ENCODE measurements around the gene MTREX. TPM values are rescaled to one million over a fixed set of nuclear protein-coding genes. Genes with fewer than 3 reads are reported as not detected.

Gene MTREX
- polyA plus RNA-seq, 1 donor (not counting 4 experiments of a cell fraction or from before 2014, with no cell fraction given), result 71.4 TPM

DNA sequence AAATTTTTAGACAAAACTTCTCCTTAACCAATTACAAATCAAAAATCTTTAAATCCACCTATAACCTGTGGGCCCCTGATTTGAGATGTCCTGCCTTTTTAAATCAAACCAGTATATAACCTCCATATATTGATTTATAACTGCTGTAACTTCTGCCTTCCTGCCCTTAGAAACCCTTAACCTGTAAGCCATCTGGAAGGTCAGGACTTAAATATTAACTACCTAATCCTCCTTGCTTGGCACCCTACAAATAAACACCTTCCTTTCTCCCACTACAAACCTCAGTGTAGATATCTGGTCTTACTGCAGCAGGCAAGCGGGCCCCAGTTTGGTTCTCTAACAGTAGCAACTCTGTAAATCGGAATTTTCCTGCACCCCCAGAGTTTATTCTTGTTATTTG, 83.9 kb downstream of the MTREX start:
- Histone ChIP-seq H4K20me1 (ENCODE audit: control insufficient read depth, extremely low read depth, insufficient read depth, low read length) (no peaks in the 10 kb centered on the region), H3K27ac (ENCODE audit: control insufficient read depth, insufficient read depth, low read length) (no peak overlapping the region), H3K27me3 (ENCODE audit: control insufficient read depth, extremely low read depth, insufficient read depth, low read length) (no peaks in the 10 kb centered on the region), H3K4me3 (ENCODE audit: control insufficient read depth in 2 of 3, extremely low read depth in 1 of 3, insufficient read depth in 2 of 3, low read depth in 1 of 3, low read length in 3 of 3) (no peak overlapping the region), H3K79me2 (ENCODE audit: control insufficient read depth, insufficient read depth, low read length) (no peaks in the 10 kb centered on the region), H3K9me1 (ENCODE audit: control insufficient read depth, extremely low read depth, insufficient read depth, low read length) (no peaks in the 10 kb centered on the region), H2AFZ (ENCODE audit: control insufficient read depth, low read length) (no peak overlapping the region), H3K36me3 (ENCODE audit: control insufficient read depth in 2 of 2, extremely low read depth in 1 of 2, insufficient read depth in 2 of 2, low read length in 2 of 2) (peaks cover 0 to 8% of the 10 kb centered on the region in 2 experiments), H3K9ac (ENCODE audit: control insufficient read depth, extremely low read depth, insufficient read depth, low read length) (no peak overlapping the region), H3K4me1 (ENCODE audit: control insufficient read depth, extremely low read depth, insufficient read depth, low read length) (no peaks in the 10 kb centered on the region), H3K4me2 (ENCODE audit: control insufficient read depth, extremely low read depth, insufficient read depth, low read depth, low read length) (no peak overlapping the region), H3K9me3 (ENCODE audit: control insufficient read depth, low read depth, low read length) (no peaks in the 10 kb centered on the region)
- no peak for TF ChIP-seq EZH2 (IDR thresholded peaks at IDR 0.05; ENCODE audit: low read length)
- TF ChIP-seq, protein P1, sequence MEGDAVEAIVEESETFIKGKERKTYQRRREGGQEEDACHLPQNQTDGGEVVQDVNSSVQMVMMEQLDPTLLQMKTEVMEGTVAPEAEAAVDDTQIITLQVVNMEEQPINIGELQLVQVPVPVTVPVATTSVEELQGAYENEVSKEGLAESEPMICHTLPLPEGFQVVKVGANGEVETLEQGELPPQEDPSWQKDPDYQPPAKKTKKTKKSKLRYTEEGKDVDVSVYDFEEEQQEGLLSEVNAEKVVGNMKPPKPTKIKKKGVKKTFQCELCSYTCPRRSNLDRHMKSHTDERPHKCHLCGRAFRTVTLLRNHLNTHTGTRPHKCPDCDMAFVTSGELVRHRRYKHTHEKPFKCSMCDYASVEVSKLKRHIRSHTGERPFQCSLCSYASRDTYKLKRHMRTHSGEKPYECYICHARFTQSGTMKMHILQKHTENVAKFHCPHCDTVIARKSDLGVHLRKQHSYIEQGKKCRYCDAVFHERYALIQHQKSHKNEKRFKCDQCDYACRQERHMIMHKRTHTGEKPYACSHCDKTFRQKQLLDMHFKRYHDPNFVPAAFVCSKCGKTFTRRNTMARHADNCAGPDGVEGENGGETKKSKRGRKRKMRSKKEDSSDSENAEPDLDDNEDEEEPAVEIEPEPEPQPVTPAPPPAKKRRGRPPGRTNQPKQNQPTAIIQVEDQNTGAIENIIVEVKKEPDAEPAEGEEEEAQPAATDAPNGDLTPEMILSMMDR (optimal IDR thresholded peaks at IDR 0.05 in 1 of 3, IDR thresholded peaks at IDR 0.05 in 1 of 3, conservative IDR thresholded peaks at IDR 0.05 in 1 of 3; ENCODE audit: extremely low read depth in 1 of 3, insufficient read depth in 2 of 3, low read length in 3 of 3), result no peak
- dilution Hi-C loops (cut with MboI; ENCODE audit: extremely low pct_ligation_motif_present, low sequenced_read_pairs), result no loop called here
- no peak for DNase-seq (ENCODE audit: low read depth, low spot score)
- FAIRE-seq, result no peak

DNA sequence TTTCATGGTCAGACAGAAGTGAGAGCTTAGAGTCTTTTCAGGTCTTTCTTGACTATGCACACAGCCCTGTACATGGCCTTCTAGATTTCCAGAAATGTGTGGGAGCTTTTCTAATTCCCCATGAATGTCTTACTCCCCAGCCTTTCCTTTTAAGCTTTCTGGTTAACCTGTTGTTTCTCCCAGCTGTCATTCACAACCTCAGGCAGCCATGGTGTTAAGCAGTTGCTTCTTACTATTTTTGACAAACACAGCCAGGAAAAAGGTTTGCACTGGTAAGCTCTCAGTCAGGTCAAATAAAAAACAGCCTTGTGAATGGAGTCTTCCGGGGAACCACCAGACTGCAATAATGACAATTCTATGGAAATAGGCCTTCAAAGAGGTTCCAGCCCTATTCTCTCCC, 84.9 kb downstream of the MTREX start:
- DNase-seq (ENCODE audit: low read depth, low spot score), result no peak
- Histone ChIP-seq H3K4me2 (ENCODE audit: control insufficient read depth, extremely low read depth, insufficient read depth, low read depth, low read length) (no peak overlapping the region), H3K79me2 (ENCODE audit: control insufficient read depth, insufficient read depth, low read length) (no peaks in the 10 kb centered on the region), H3K4me1 (ENCODE audit: control insufficient read depth, extremely low read depth, insufficient read depth, low read length) (no peaks in the 10 kb centered on the region), H3K27me3 (ENCODE audit: control insufficient read depth, extremely low read depth, insufficient read depth, low read length) (no peaks in the 10 kb centered on the region), H4K20me1 (ENCODE audit: control insufficient read depth, extremely low read depth, insufficient read depth, low read length) (no peaks in the 10 kb centered on the region), H3K9me3 (ENCODE audit: control insufficient read depth, low read depth, low read length) (no peaks in the 10 kb centered on the region), H3K9ac (ENCODE audit: control insufficient read depth, extremely low read depth, insufficient read depth, low read length) (no peak overlapping the region), H3K9me1 (ENCODE audit: control insufficient read depth, extremely low read depth, insufficient read depth, low read length) (no peaks in the 10 kb centered on the region), H2AFZ (ENCODE audit: control insufficient read depth, low read length) (no peak overlapping the region), H3K27ac (ENCODE audit: control insufficient read depth, insufficient read depth, low read length) (no peak overlapping the region), H3K36me3 (ENCODE audit: control insufficient read depth in 2 of 2, extremely low read depth in 1 of 2, insufficient read depth in 2 of 2, low read length in 2 of 2) (peaks cover 0 to 8% of the 10 kb centered on the region in 2 experiments), H3K4me3 (ENCODE audit: control insufficient read depth in 2 of 3, extremely low read depth in 1 of 3, insufficient read depth in 2 of 3, low read depth in 1 of 3, low read length in 3 of 3) (no peak overlapping the region)
- no peak for TF ChIP-seq EZH2 (IDR thresholded peaks at IDR 0.05; ENCODE audit: low read length)
- TF ChIP-seq, protein P1 (optimal IDR thresholded peaks at IDR 0.05 in 1 of 3, IDR thresholded peaks at IDR 0.05 in 1 of 3, conservative IDR thresholded peaks at IDR 0.05 in 1 of 3; ENCODE audit: extremely low read depth in 1 of 3, insufficient read depth in 2 of 3, low read length in 3 of 3), result no peak
- no peak for FAIRE-seq
- dilution Hi-C loops (cut with MboI; ENCODE audit: extremely low pct_ligation_motif_present, low sequenced_read_pairs), result no loop called here

Data from keratinocyte (primary cell).